BJ (cell line): Measurements from ENCODE around the gene RPL14. TPM values are rescaled to one million over a fixed set of nuclear protein-coding genes. Genes with fewer than 3 reads are reported as not detected.

Experiments used
- CTCF ChIA-PET: fragments of 350-600 bp; formaldehyde crosslinking; extraction: SDS; loops from one replicate; lab custom pipeline; 2021; ENCODE audit warnings: antibody characterized with exemption, inconsistent platforms; lab: Yijun Ruan, JAX
- POLR2A ChIA-PET: fragments of 300-600 bp; sonication (Branson Sonifier 250); formaldehyde crosslinking; extraction: SDS; loops from one replicate; lab custom pipeline; 2021; ENCODE audit warnings: antibody characterized with exemption; lab: Charles Lee
- DNase-seq: peaks from one replicate; pipeline ENCODE4 v3.0.0-alpha.2; 2011; ENCODE audit warnings: low read depth
- H3K27me3 ChIP-seq: 2 replicates; pipeline ENCODE4 v1.6.0; 2011; ENCODE audit warnings: low read length; ENCODE audit not compliant: control insufficient read depth, insufficient read depth
- H3K36me3 ChIP-seq: 2 replicates; pipeline ENCODE4 v1.5.1; 2011; ENCODE audit warnings: low read length; ENCODE audit not compliant: control insufficient read depth, insufficient read depth
- H3K4me3 ChIP-seq: 2 replicates; pipeline ENCODE4 v1.5.1; 2011; ENCODE audit warnings: low read depth, mild to moderate bottlenecking, control low read depth, low read length
- CTCF ChIP-seq: IDR thresholded peaks from 2 replicates; pipeline ENCODE4 v1.5.1; 2011; ENCODE audit warnings: low read depth, mild to moderate bottlenecking, control low read depth, inconsistent platforms, low read length, moderate library complexity; ENCODE audit not compliant: insufficient read depth
- polyA plus RNA-seq: library from polyadenylated mRNA; depleted of rRNA; stranded (reverse); fragments of >200 nt; gene quantifications from 2 replicates; pipeline ENCODE4 v1.2.3, GENCODE V29; 2011

The RPL14 gene
- polyA plus RNA-seq, 1 experiment = 437 TPM

GRCh38 chr3:40504636-40505430 is 47.7 kb downstream of the RPL14 start:
- ChIA-PET POLR2A (interaction anchor here (0.6 kb wide), 1 partner anchor 695 kb away, joined by 5 read pairs; no protein-coding TSS in a partner anchor), CTCF (interaction anchor here (1.0 to 1.1 kb wide), 2 partner anchors 19 to 27 kb away, joined by 3 to 4 read pairs; partner anchors contain the start of gene ZNF621)

GRCh38 chr3:40505599-40506462 is 48.7 kb downstream of the RPL14 start, which contains the start of gene ZNF620:
Gene ZNF620 (plus strand): TSS chr3:40506039. CDS start chr3:40506353, 314 bp downstream.
- Histone ChIP-seq H3K36me3 (no peaks in the 10 kb centered on the region), H3K4me3 (peak within 1 kb of the TSS; percentile 61), H3K27me3 (no peaks in the 10 kb centered on the region)
- POLR2A ChIA-PET = no interaction called here
- no peak for DNase-seq
- CTCF ChIA-PET = interaction anchor here (0.9 to 1.1 kb wide), 3 partner anchors 18 to 39 kb away, joined by 3 to 4 read pairs (median 3); partner anchors contain the start of gene ZNF621
- TF ChIP-seq CTCF = peak; percentile 52

More at GRCh38 chr3:40504636-40505430, 47.7 kb downstream of the RPL14 start:
- H3K4me3 ChIP-seq = no peak overlapping the region
- H3K27me3 ChIP-seq = no peaks in the 10 kb centered on the region
- H3K36me3 ChIP-seq = no peaks in the 10 kb centered on the region
- DNase-seq = peak; percentile 95
- TF ChIP-seq CTCF = no peak

GRCh38 chr3:40511031-40511718 is 54.0 kb downstream of the RPL14 start:
- Histone ChIP-seq H3K4me3 (no peak overlapping the region), H3K27me3 (no peaks in the 10 kb centered on the region), H3K36me3 (no peaks in the 10 kb centered on the region)
- TF ChIP-seq CTCF = no peak
- POLR2A ChIA-PET = no interaction called here
- no peak for DNase-seq
- CTCF ChIA-PET = no interaction called here

- ChIA-PET POLR2A (no interaction called here), CTCF (no interaction called here)
- H3K27me3 ChIP-seq = no peaks in the 10 kb centered on the region
- TF ChIP-seq CTCF = no peak
- H3K4me3 ChIP-seq = no peak overlapping the region
- no peaks in the 10 kb centered on the region for H3K36me3 ChIP-seq
- no peak for DNase-seq
Observed at GRCh38 chr3:40516201-40516600, 59.1 kb downstream of the RPL14 start.
